Prostate gland (tissue), 2 donors: ENCODE results near the gene PTRH1.

Experiments
- CTCF ChIP-seq, 4 experiments: fragments of 200-600 bp in 2 of 4; fragments of 450-650 bp in 2 of 4; sonication (generic) in 2 of 4; IDR thresholded peaks; 1 replicate in 3 of 4; 2 replicates in 1 of 4; pipeline ENCODE4 v1.5.1; 2016 to 2019; ENCODE audit warnings: antibody characterized with exemption in 4 of 4, mild to moderate bottlenecking in 2 of 4, moderate library complexity in 2 of 4
- POLR2A ChIP-seq: fragments of 450-650 bp; IDR thresholded peaks from one replicate; pipeline ENCODE4 v1.6.1; 2016; ENCODE audit warnings: antibody characterized with exemption, mild to moderate bottlenecking

GRCh38 chr9:127708952-127709587 lies 6.4 kb downstream of the PTRH1 start:
- TF ChIP-seq CTCF (IDR thresholded peaks at IDR 0.05) (no peak), POLR2A (no peak)
